Measurements from ENCODE around the gene NTN1. TPM values are rescaled to one million over a fixed set of nuclear protein-coding genes. Genes with fewer than 3 reads are reported as not detected.

NTN1 gene
- total RNA-seq, 1 experiment from 2014 or later, result 0.94 TPM

DNA sequence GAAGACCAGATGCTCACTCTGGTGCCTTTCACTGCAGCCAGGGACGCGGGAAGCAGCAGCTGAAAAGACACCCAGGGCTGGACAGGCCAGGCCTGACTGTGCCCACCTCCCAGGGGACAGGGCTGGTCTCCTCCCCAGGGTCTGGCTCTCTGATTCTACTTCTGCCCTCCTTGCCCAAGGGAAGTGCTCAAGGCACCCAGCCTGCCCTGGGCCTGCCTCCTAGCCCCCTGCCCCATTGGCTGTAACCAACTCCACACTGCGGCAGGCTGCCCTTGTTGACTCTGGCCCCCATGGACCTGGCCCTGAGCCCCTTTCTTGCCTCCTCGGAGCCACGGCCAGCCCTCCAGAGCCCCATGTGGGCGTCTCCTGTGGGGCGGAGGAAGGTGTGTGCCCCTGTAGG lies 212.5 kb downstream of the NTN1 start:
- Mint-ChIP-seq H3K27me3 (ENCODE audit: unreplicated experiment) (no peaks in the 10 kb centered on the region), H3K9me3 (ENCODE audit: low read depth, unreplicated experiment) (no peaks in the 10 kb centered on the region), H3K4me1 (ENCODE audit: low read depth, unreplicated experiment) (no peaks in the 10 kb centered on the region), H3K4me3 (ENCODE audit: low read depth, unreplicated experiment) (no peak overlapping the region), H3K27ac (ENCODE audit: unreplicated experiment) (no peak overlapping the region), H3K36me3 (ENCODE audit: insufficient read depth, unreplicated experiment) (no peaks in the 10 kb centered on the region)
- BruUV-seq (replicated peaks), result no TSS peak
- no peak for DNase-seq
- CTCF ChIA-PET, result no interaction called here
- no peak for TF ChIP-seq CTCF (IDR thresholded peaks at IDR 0.05; ENCODE audit: unreplicated experiment)
- intact Hi-C loops (cut with micrococcal nuclease; ENCODE audit: unreplicated experiment), result no loop called here

GRCh38 chr17:9234389-9234945 lies 213.2 kb downstream of the NTN1 start:
- H3K9me3 Mint-ChIP-seq (ENCODE audit: low read depth, unreplicated experiment), result no peaks in the 10 kb centered on the region
- no peak for TF ChIP-seq CTCF (IDR thresholded peaks at IDR 0.05; ENCODE audit: unreplicated experiment)
- intact Hi-C loops (cut with micrococcal nuclease; ENCODE audit: unreplicated experiment), result no loop called here

GRCh38 chr17:9235346-9235745 lies 214.0 kb downstream of the NTN1 start:
- CTCF ChIA-PET, result no interaction called here
- Mint-ChIP-seq H3K9me3 (ENCODE audit: low read depth, unreplicated experiment) (no peaks in the 10 kb centered on the region), H3K36me3 (ENCODE audit: insufficient read depth, unreplicated experiment) (no peaks in the 10 kb centered on the region), H3K4me3 (ENCODE audit: low read depth, unreplicated experiment) (no peak overlapping the region), H3K4me1 (ENCODE audit: low read depth, unreplicated experiment) (no peaks in the 10 kb centered on the region), H3K27ac (ENCODE audit: unreplicated experiment) (no peak overlapping the region), H3K27me3 (ENCODE audit: unreplicated experiment) (no peaks in the 10 kb centered on the region)
- no TSS peak for BruUV-seq (replicated peaks)
- intact Hi-C loops (cut with micrococcal nuclease; ENCODE audit: unreplicated experiment), result no loop called here
- no peak for TF ChIP-seq CTCF (IDR thresholded peaks at IDR 0.05; ENCODE audit: unreplicated experiment)
- no peak for DNase-seq

More at GRCh38 chr17:9234389-9234945, 213.2 kb downstream of the NTN1 start:
- BruUV-seq (replicated peaks), result no TSS peak
- no peak overlapping the region for H3K27ac Mint-ChIP-seq (ENCODE audit: unreplicated experiment)
- CTCF ChIA-PET, result no interaction called here
- no peak for DNase-seq
- H3K27me3 Mint-ChIP-seq (ENCODE audit: unreplicated experiment), result no peaks in the 10 kb centered on the region
- H3K36me3 Mint-ChIP-seq (ENCODE audit: insufficient read depth, unreplicated experiment), result no peaks in the 10 kb centered on the region
- H3K4me3 Mint-ChIP-seq (ENCODE audit: low read depth, unreplicated experiment), result no peak overlapping the region
- H3K4me1 Mint-ChIP-seq (ENCODE audit: low read depth, unreplicated experiment), result no peaks in the 10 kb centered on the region

- TF ChIP-seq CTCF (IDR thresholded peaks at IDR 0.05; ENCODE audit: unreplicated experiment), result no peak
- intact Hi-C loops (cut with micrococcal nuclease; ENCODE audit: unreplicated experiment), result no loop called here
- no peaks in the 10 kb centered on the region for H3K9me3 Mint-ChIP-seq (ENCODE audit: low read depth, unreplicated experiment)
- no peaks in the 10 kb centered on the region for H3K27me3 Mint-ChIP-seq (ENCODE audit: unreplicated experiment)
- H3K4me1 Mint-ChIP-seq (ENCODE audit: low read depth, unreplicated experiment), result no peaks in the 10 kb centered on the region
- CTCF ChIA-PET, result no interaction called here
- no peak for DNase-seq
- no peaks in the 10 kb centered on the region for H3K36me3 Mint-ChIP-seq (ENCODE audit: insufficient read depth, unreplicated experiment)
- H3K4me3 Mint-ChIP-seq (ENCODE audit: low read depth, unreplicated experiment), result no peak overlapping the region
- no TSS peak for BruUV-seq (replicated peaks)
- H3K27ac Mint-ChIP-seq (ENCODE audit: unreplicated experiment), result no peak overlapping the region
These were observed 215.2 kb downstream of the NTN1 start for GRCh38 chr17:9236286-9237052.

All from Calu3 (cell line).